Measurements from ENCODE around the gene SYT1.

Gene SYT1

GRCh38 chr12:78961171-78961570 lies 96.6 kb downstream of the SYT1 start:
- Histone ChIP-seq H3K4me3 (ENCODE audit: low read depth in 1 of 2, low read length in 1 of 2) (no peak overlapping the region), H3K27ac (no peak overlapping the region), H3K36me3 (no peaks in the 10 kb centered on the region), H3K4me1 (ENCODE audit: control insufficient read depth in 1 of 2, insufficient read depth in 1 of 2, low read depth in 1 of 2, low read length in 1 of 2) (no peaks in the 10 kb centered on the region), H3K9me3 (no peaks in the 10 kb centered on the region), H3K27me3 (no peaks in the 10 kb centered on the region)
- TF ChIP-seq CTCF (IDR thresholded peaks at IDR 0.05), result no peak

DNA sequence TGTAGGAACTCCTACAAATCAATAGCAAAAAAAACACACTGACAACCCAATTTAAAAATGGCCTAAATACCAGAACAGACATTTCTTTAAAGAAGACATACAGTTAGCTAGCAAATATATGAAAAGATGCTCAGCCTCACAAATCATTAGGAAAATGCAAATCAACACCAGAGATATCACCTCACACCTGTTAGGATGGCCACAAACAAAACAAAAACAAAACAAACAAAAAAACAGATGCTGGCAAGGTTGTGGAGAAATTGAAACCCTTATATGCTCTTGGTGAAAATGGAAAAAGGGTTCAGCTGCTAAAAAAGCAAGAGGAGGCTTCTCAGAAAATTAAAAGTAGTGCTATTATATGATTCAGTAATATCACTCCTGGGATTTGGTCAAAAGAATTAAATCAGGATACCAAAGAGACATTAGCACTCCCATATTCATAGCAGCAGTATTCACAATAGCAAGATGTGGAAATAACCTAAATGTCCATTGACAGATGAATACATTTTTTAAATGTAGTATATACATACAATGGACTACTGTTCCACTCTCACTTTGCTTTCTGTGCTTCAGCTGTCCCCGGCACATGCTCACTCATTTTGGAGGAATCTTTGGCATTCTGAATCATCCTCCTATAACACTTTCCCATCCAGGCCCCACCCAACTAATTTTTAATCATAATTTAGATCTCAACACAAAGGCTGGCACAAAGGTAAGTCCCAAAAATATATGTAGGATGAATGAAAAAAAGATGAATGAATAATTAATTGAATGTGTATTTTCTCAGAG lies 99.1 kb downstream of the SYT1 start:
- no peak for TF ChIP-seq CTCF (IDR thresholded peaks at IDR 0.05)
- Histone ChIP-seq H3K27me3 (no peaks in the 10 kb centered on the region), H3K4me3 (ENCODE audit: low read depth in 1 of 2, low read length in 1 of 2) (no peak overlapping the region), H3K36me3 (no peaks in the 10 kb centered on the region), H3K9me3 (no peaks in the 10 kb centered on the region), H3K4me1 (ENCODE audit: control insufficient read depth in 1 of 2, insufficient read depth in 1 of 2, low read depth in 1 of 2, low read length in 1 of 2) (no peaks in the 10 kb centered on the region), H3K27ac (no peak overlapping the region)

DNA sequence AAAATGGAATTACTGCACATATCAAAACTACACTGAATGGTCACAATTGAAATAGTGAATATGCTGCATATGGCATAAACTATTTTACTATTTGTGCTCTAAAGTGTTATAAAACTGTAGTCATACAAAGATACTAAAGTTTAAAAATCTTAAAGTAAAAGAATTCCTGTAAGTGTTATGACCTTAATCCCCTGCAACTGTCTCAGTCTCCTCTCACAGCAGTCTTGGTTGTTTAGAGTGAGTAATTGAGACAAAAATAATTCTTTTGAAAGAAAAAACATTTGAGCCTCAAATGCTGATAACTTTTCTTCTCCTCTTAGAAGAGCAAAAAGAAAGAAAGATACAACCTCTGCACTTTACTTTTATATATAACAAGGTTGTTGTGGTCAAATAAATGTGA lies 99.9 kb downstream of the SYT1 start:
- Histone ChIP-seq H3K27ac (no peak overlapping the region), H3K4me1 (ENCODE audit: control insufficient read depth in 1 of 2, insufficient read depth in 1 of 2, low read depth in 1 of 2, low read length in 1 of 2) (no peaks in the 10 kb centered on the region), H3K4me3 (ENCODE audit: low read depth in 1 of 2, low read length in 1 of 2) (no peak overlapping the region), H3K9me3 (no peaks in the 10 kb centered on the region), H3K36me3 (no peaks in the 10 kb centered on the region), H3K27me3 (no peaks in the 10 kb centered on the region)
- TF ChIP-seq CTCF (IDR thresholded peaks at IDR 0.05), result no peak

DNA sequence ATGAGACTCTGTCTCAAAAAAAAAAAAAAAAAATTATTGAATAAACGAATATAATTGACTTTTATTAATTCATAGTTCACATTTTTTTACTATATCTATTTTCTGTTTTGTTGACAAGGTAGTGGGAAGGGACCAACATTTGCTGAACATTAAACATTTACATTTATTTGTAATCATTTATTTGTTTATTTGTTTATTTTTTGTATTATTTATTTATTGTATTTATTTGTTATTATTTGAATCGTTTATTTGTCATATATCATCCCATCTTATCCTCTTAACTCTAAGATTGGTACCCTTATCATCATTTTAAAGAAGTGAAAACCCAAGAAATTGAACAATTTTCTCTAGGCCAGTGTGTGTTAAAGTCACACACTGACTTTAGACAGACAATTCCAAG lies 101.5 kb downstream of the SYT1 start:
- Histone ChIP-seq H3K9me3 (no peaks in the 10 kb centered on the region), H3K4me1 (ENCODE audit: control insufficient read depth in 1 of 2, insufficient read depth in 1 of 2, low read depth in 1 of 2, low read length in 1 of 2) (no peaks in the 10 kb centered on the region), H3K36me3 (no peaks in the 10 kb centered on the region), H3K27me3 (no peaks in the 10 kb centered on the region), H3K4me3 (ENCODE audit: low read depth in 1 of 2, low read length in 1 of 2) (no peak overlapping the region), H3K27ac (no peak overlapping the region)
- TF ChIP-seq CTCF (IDR thresholded peaks at IDR 0.05), result no peak

- Histone ChIP-seq H3K27me3 (no peaks in the 10 kb centered on the region), H3K4me3 (ENCODE audit: low read depth in 1 of 2, low read length in 1 of 2) (no peak overlapping the region), H3K27ac (no peak overlapping the region), H3K4me1 (ENCODE audit: control insufficient read depth in 1 of 2, insufficient read depth in 1 of 2, low read depth in 1 of 2, low read length in 1 of 2) (no peaks in the 10 kb centered on the region), H3K36me3 (no peaks in the 10 kb centered on the region), H3K9me3 (no peaks in the 10 kb centered on the region)
- no peak for TF ChIP-seq CTCF (IDR thresholded peaks at IDR 0.05)
Measured at GRCh38 chr12:78966926-78967325, 102.4 kb downstream of the SYT1 start.
